H1 (cell line): ENCODE results near the gene IQCE. TPM values are rescaled to one million over a fixed set of nuclear protein-coding genes. Genes with fewer than 3 reads are reported as not detected.

Experiments
- BRCA1 ChIP-seq: IDR thresholded peaks from 2 replicates; pipeline ENCODE4 v1.6.1; 2012; ENCODE audit warnings: low read depth, low read length, improper control_type of control experiment
- CBX8 ChIP-seq: fragments of 300-800, 300-1000 bp; sonication (generic); IDR thresholded peaks from 2 replicates; pipeline ENCODE4 v1.7.1; 2016; ENCODE audit warnings: low read depth, low read length, borderline replicate concordance
- CHD7 ChIP-seq: fragments of 300-600 bp; sonication (generic); IDR thresholded peaks from 2 replicates; pipeline ENCODE4 v1.7.1; 2012; ENCODE audit warnings: low read length, moderate library complexity, mild to moderate bottlenecking, inconsistent platforms; ENCODE audit not compliant: insufficient replicate concordance
- KDM4A ChIP-seq: IDR thresholded peaks from one replicate; pipeline ENCODE4 v1.7.1; 2012; ENCODE audit warnings: low read depth, mild to moderate bottlenecking, moderate library complexity, low read length, inconsistent platforms; ENCODE audit not compliant: severe bottlenecking
- NANOG ChIP-seq: IDR thresholded peaks from 2 replicates; pipeline ENCODE4 v1.6.1; 2011; ENCODE audit warnings: low read length, low read depth, mild to moderate bottlenecking, inconsistent platforms; ENCODE audit not compliant: insufficient read depth, poor library complexity, severe bottlenecking
- RAD21 ChIP-seq, 2 experiments: IDR thresholded peaks in 1 of 2; conservative IDR thresholded peaks in 1 of 2; 2 replicates each; pipeline ENCODE4 v1.6.1; 2011; ENCODE audit warnings: low read depth in 2 of 2, low read length in 2 of 2, improper control_type of control experiment in 1 of 2, inconsistent platforms in 1 of 2, mild to moderate bottlenecking in 1 of 2, moderate library complexity in 1 of 2
- SP2 ChIP-seq: IDR thresholded peaks from 2 replicates; pipeline ENCODE4 v1.6.1; 2012; ENCODE audit warnings: mild to moderate bottlenecking, low read length, inconsistent platforms
- YY1 ChIP-seq: IDR thresholded peaks from 2 replicates; pipeline ENCODE4 v1.6.1; 2011; ENCODE audit warnings: low read depth, mild to moderate bottlenecking, low read length
- ZNF274 ChIP-seq: IDR thresholded peaks from 2 replicates; pipeline ENCODE4 v1.7.0; 2012; ENCODE audit warnings: low read length, borderline replicate concordance; ENCODE audit errors: extremely low read depth
- polyA plus RNA-seq, 7 experiments: library from polyadenylated mRNA; depleted of rRNA in 3 of 7; stranded (reverse) in 5 of 7; unstranded in 2 of 7; fragments of >200 nt in 5 of 7; fragments of 200-250 nt in 2 of 7; gene quantifications; 1 replicate in 5 of 7; 2 replicates in 1 of 7; 4 replicates in 1 of 7; pipeline versions ENCODE4 v1.2.1 to v1.2.3, GENCODE V29; 2011 to 2013; ENCODE audit warnings: missing spikeins in 2 of 7, mixed read lengths in 2 of 7
- total RNA-seq: library from RNA; stranded (reverse); fragmentation: NEBNext Ultra II Directional; extraction: Animal tissue kit (Norgen Biotek cat#: 25700); gene quantifications from 2 replicates; pipeline ENCODE4 v1.2.1, GENCODE V29; 2021

The IQCE gene
- total and polyA plus RNA-seq, 2 of the 8 experiments (the other 6 are each of a cell fraction or from before 2014, with no cell fraction given), result 2.2 to 4.9 TPM

DNA sequence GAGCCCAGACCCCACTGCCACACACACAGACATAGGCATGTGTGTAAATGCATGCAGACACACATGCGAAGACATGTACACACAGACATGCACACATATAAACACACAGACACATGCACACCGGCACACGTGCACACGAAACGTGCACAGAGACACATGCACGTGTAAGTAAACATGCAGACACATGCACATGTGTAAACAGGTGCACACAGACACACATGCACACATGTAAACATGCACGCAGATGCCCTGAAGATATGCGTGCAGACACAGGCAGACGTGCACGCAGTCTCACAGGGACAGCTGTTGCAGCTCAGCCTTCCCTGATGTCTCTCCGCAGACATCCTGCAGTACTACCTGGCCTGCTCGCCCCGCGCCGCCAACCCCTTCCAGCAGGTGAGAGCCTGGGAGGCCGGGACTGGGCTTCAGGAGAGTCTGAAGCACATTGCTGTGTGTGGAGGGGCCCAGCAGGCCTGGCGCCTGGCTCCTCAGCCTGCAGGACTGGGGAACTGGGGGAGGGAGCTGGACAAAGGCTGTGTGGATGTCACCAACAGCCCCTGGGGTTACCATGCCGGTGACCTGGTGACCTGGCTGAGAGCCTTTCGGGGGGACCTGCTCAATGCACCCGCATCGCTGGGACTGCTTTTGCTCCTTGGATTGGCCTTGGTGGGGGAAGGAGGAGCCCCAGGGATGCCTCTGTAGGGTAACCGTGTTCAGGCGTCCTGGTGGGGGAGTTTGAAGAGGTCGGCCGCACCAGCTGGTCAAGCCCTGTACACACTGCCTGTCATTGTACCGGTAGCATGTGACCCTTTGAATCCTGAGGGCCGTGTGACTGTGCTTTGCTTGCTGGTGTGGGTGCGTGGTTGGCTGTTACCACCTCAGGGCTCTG lies 93.3 kb downstream of the IQCE start (continued):
- TF ChIP-seq CHD7 (no peak), BRCA1 (no peak), YY1 (no peak), ZNF274 (no peak), RAD21 (IDR thresholded peaks at IDR 0.05 in 1 of 2, conservative IDR thresholded peaks at IDR 0.05 in 1 of 2; ENCODE audit: low read depth in 2 of 2, low read length in 2 of 2) (no peak), CBX8 (no peak), KDM4A (no peak), NANOG (no peak), SP2 (no peak)
